Stimulated activated CD4-positive, alpha-beta T cell treated with anti-CD3 and anti-CD28 coated beads, TNF-alpha, amount 100 ng/mL, for 48 hours (primary cell): ENCODE data around the gene TRPM4.

Experiments used
- DNase-seq, 3 donors: peaks; one replicate each; pipeline ENCODE4 v3.0.0-alpha.2; 2020; ENCODE audit warnings: low read depth in 3 of 3

Gene TRPM4

GRCh38 chr19:49231389-49231788, 73.8 kb downstream of the TRPM4 start:
- DNase-seq: peak in 1 of 3 donors; percentile 33

- DNase-seq: no peak
Observed at GRCh38 chr19:49231804-49232203, 74.2 kb downstream of the TRPM4 start.

- no peak for DNase-seq
Observed at GRCh38 chr19:49233163-49233562, 75.6 kb downstream of the TRPM4 start.

GRCh38 chr19:49241769-49242168, 84.2 kb downstream of the TRPM4 start:
- no peak for DNase-seq

- no peak for DNase-seq
Observed at GRCh38 chr19:49243129-49243528, 85.5 kb downstream of the TRPM4 start.

- DNase-seq: no peak
Observed at GRCh38 chr19:49243726-49244125, 86.1 kb downstream of the TRPM4 start.

GRCh38 chr19:49244256-49244655, 86.7 kb downstream of the TRPM4 start:
- no peak for DNase-seq

- DNase-seq: no peak
Observed at GRCh38 chr19:49247676-49248075, 90.1 kb downstream of the TRPM4 start.

- DNase-seq: no peak
Observed at GRCh38 chr19:49249933-49250332, 92.3 kb downstream of the TRPM4 start.

- DNase-seq: no peak
Observed at GRCh38 chr19:49255674-49256073, 98.1 kb downstream of the TRPM4 start.

- DNase-seq: no peak
Observed at GRCh38 chr19:49256691-49257090, 99.1 kb downstream of the TRPM4 start.
